Neural crest cell (in vitro differentiated cells): ENCODE results near the gene DUSP22. TPM values are rescaled to one million over a fixed set of nuclear protein-coding genes. Genes with fewer than 3 reads are reported as not detected.
A peak's percentile ranks its signal among the peaks of the same experiment; 100 is the strongest.

Experiments used
- DNase-seq: peaks from one replicate; pipeline ENCODE4 v3.0.0; 2021; ENCODE audit warnings: low read depth, mixed read lengths, low spot score
- H3K27ac Mint-ChIP-seq: one replicate; pipeline ENCODE4 v1.8.0; 2021; ENCODE audit warnings: mild to moderate bottlenecking, mixed read lengths; ENCODE audit not compliant: unreplicated experiment
- H3K27me3 Mint-ChIP-seq: 2 replicates; pipeline ENCODE4 v1.8.0; 2021; ENCODE audit warnings: low read depth, mild to moderate bottlenecking, mixed read lengths
- H3K36me3 Mint-ChIP-seq: 2 replicates; pipeline ENCODE4 v1.8.0; 2021; ENCODE audit warnings: low read depth, mild to moderate bottlenecking, mixed read lengths
- H3K4me1 Mint-ChIP-seq: 2 replicates; pipeline ENCODE4 v1.8.0; 2021; ENCODE audit warnings: mixed read lengths
- H3K4me3 Mint-ChIP-seq: one replicate; pipeline ENCODE4 v1.8.0; 2021; ENCODE audit warnings: mild to moderate bottlenecking, mixed read lengths
- H3K9me3 Mint-ChIP-seq: 2 replicates; pipeline ENCODE4 v1.8.0; 2021; ENCODE audit warnings: mixed read lengths
- CTCF ChIP-seq: fragments of 200-600 bp; sonication (generic); conservative IDR thresholded peaks from 2 replicates; pipeline ENCODE4 v1.5.0; 2021; ENCODE audit warnings: antibody characterized with exemption, mild to moderate bottlenecking
- total RNA-seq: library from RNA; stranded (reverse); gene quantifications from 2 replicates; pipeline ENCODE4 v1.2.1, GENCODE V29; 2021

The DUSP22 gene
- total RNA-seq, 1 donor from 2014 or later: 35.1 TPM

- TF ChIP-seq CTCF: no peak
- peaks cover 97% of the 10 kb centered on the region for H3K27me3 Mint-ChIP-seq
- DNase-seq: no peak
Observed at GRCh38 chr6:390914-391558, 98.7 kb downstream of the DUSP22 start.

GRCh38 chr6:391559-392440, 99.5 kb downstream of the DUSP22 start, which contains the start of gene IRF4:
Gene IRF4, plus strand, starts transcription at chr6:391752. Its CDS starts 1,401 bp downstream, at chr6:393153.
- no peak for DNase-seq
- Mint-ChIP-seq H3K9me3 (no peaks in the 10 kb centered on the region), H3K27me3 (peaks cover 95% of the 10 kb centered on the region), H3K27ac (no peak within 1 kb of the TSS), H3K4me3 (peak within 1 kb of the TSS; percentile 65), H3K36me3 (peaks cover 3% of the 10 kb centered on the region), H3K4me1 (peaks cover 11% of the 10 kb centered on the region)
- no peak for TF ChIP-seq CTCF

More at GRCh38 chr6:390914-391558, 98.7 kb downstream of the DUSP22 start:
- Mint-ChIP-seq H3K9me3 (no peaks in the 10 kb centered on the region), H3K27ac (no peak overlapping the region), H3K4me1 (peaks cover 11% of the 10 kb centered on the region), H3K36me3 (peaks cover 3% of the 10 kb centered on the region), H3K4me3 (peak overlapping the region; percentile 65)

GRCh38 chr6:392441-393390, 100.4 kb downstream of the DUSP22 start:
- no peak for TF ChIP-seq CTCF
- Mint-ChIP-seq H3K36me3 (peaks cover 3% of the 10 kb centered on the region), H3K4me3 (no peak overlapping the region), H3K27ac (no peak overlapping the region), H3K27me3 (peaks cover 95% of the 10 kb centered on the region), H3K4me1 (peaks cover 11% of the 10 kb centered on the region), H3K9me3 (no peaks in the 10 kb centered on the region)
- DNase-seq: no peak

- Mint-ChIP-seq H3K36me3 (peaks cover 3% of the 10 kb centered on the region), H3K27ac (no peak overlapping the region), H3K27me3 (peaks cover 95% of the 10 kb centered on the region), H3K4me1 (peaks cover 11% of the 10 kb centered on the region), H3K4me3 (peak overlapping the region; percentile 47), H3K9me3 (no peaks in the 10 kb centered on the region)
- TF ChIP-seq CTCF: no peak
- DNase-seq: no peak
Observed at GRCh38 chr6:393391-394221, 101.3 kb downstream of the DUSP22 start.
